Measurements from ENCODE around the gene PCGF6. TPM values are rescaled to one million over a fixed set of nuclear protein-coding genes. Genes with fewer than 3 reads are reported as not detected.
"Not testable (repeated sequence)": the region's sequence is repeated elsewhere in the genome, so short reads cannot be mapped to it uniquely, and the experiment has no call there.

Gene PCGF6
- total RNA-seq, 1 donor from 2014 or later: 12.7 TPM

GRCh38 chr10:103262229-103262628 is 88.7 kb downstream of the PCGF6 start:
- intact Hi-C loops (cut with micrococcal nuclease): no loop called here

- intact Hi-C loops (cut with micrococcal nuclease): no loop called here
Observed at GRCh38 chr10:103259989-103260388, 91.0 kb downstream of the PCGF6 start.

- intact Hi-C loops (cut with micrococcal nuclease): not testable (repeated sequence)
Observed at GRCh38 chr10:103258928-103259327, 92.0 kb downstream of the PCGF6 start.

- intact Hi-C loops (cut with micrococcal nuclease): no loop called here
Observed at GRCh38 chr10:103257812-103258211, 93.1 kb downstream of the PCGF6 start.

GRCh38 chr10:103256613-103257012 is 94.3 kb downstream of the PCGF6 start:
- intact Hi-C loops (cut with micrococcal nuclease): no loop called here

- intact Hi-C loops (cut with micrococcal nuclease): no loop called here
Observed at GRCh38 chr10:103254538-103255325, 96.2 kb downstream of the PCGF6 start.

- intact Hi-C loops (cut with micrococcal nuclease): no loop called here
Observed at GRCh38 chr10:103254113-103254512, 96.8 kb downstream of the PCGF6 start.

Other genes with a start within 250 kb of the PCGF6 start
- gene NT5C2, start 157.9 kb downstream of the PCGF6 start, total RNA-seq: 77.2 and 78.3 TPM in 2 replicates
- gene RPEL1, start 105.3 kb downstream of the PCGF6 start, total RNA-seq: not detected in 2 replicates
- gene INA, start 74.0 kb downstream of the PCGF6 start, total RNA-seq: 0.54 and 0.64 TPM in 2 replicates
- gene TAF5, start 16.8 kb upstream of the PCGF6 start, total RNA-seq: 8.5 and 9.9 TPM in 2 replicates
- gene ATP5MK, start 45.3 kb upstream of the PCGF6 start, total RNA-seq: 331 and 334 TPM in 2 replicates
- gene PDCD11, start 45.5 kb upstream of the PCGF6 start, total RNA-seq: 61.4 and 61.8 TPM in 2 replicates
- 67.2 and 67.3 TPM in 2 replicates for gene CALHM2, start 101.2 kb upstream of the PCGF6 start, total RNA-seq
- 0.17 and 0.25 TPM in 2 replicates for gene CALHM1, start 107.8 kb upstream of the PCGF6 start, total RNA-seq
- gene CALHM3, start 128.1 kb upstream of the PCGF6 start, total RNA-seq: 0.20 TPM in 1 of 2 replicates, not detected in the other
- 2.2 and 2.3 TPM in 2 replicates for gene NEURL1, start 142.6 kb upstream of the PCGF6 start, total RNA-seq